HCT116 (cell line): ENCODE data around the gene MSL3.

ENCODE experiments used
- POLR2A ChIP-seq: IDR thresholded peaks from 2 replicates; pipeline ENCODE4 v1.7.0; 2011; ENCODE audit warnings: borderline replicate concordance; ENCODE audit not compliant: insufficient read depth, insufficient read length; ENCODE audit errors: extremely low read depth
- POLR2AphosphoS5 ChIP-seq: IDR thresholded peaks from 2 replicates; pipeline ENCODE4 v1.6.1; 2011; ENCODE audit warnings: mild to moderate bottlenecking, low read depth, low read length, moderate library complexity
- SIN3A ChIP-seq: IDR thresholded peaks from 2 replicates; pipeline ENCODE4 v1.6.1; 2012; ENCODE audit warnings: low read depth
- YY1 ChIP-seq: IDR thresholded peaks from 2 replicates; pipeline ENCODE4 v1.6.1; 2011; ENCODE audit warnings: low read length, low read depth, moderate library complexity, mild to moderate bottlenecking; ENCODE audit not compliant: insufficient replicate concordance; ENCODE audit errors: extremely low read depth
- TF ChIP-seq, protein P1 (sequence below), 3 experiments: fragments of 200-600 bp in 1 of 3; sonication (generic) in 1 of 3; IDR thresholded peaks in 2 of 3; conservative IDR thresholded peaks in 1 of 3; 2 replicates each; pipeline ENCODE4 v1.5.1; 2012 to 2017; ENCODE audit warnings: low read depth in 2 of 3, low read length in 2 of 3, antibody characterized with exemption in 1 of 3, borderline replicate concordance in 1 of 3, control low read depth in 1 of 3, mild to moderate bottlenecking in 1 of 3, mixed read lengths in 1 of 3, mixed run types in 1 of 3, moderate library complexity in 1 of 3; ENCODE audit not compliant: insufficient read depth in 1 of 3
- TF ChIP-seq, protein P2 (sequence below): IDR thresholded peaks from 2 replicates; pipeline ENCODE4 v1.6.1; 2011; ENCODE audit warnings: mild to moderate bottlenecking, low read length, moderate library complexity; ENCODE audit not compliant: insufficient replicate concordance; ENCODE audit errors: extremely low read depth
- TF ChIP-seq, protein P3 (sequence below): IDR thresholded peaks from 2 replicates; pipeline ENCODE4 v1.6.1; 2012; ENCODE audit warnings: low read depth
- TF ChIP-seq, protein P4 (sequence below): IDR thresholded peaks from 2 replicates; pipeline ENCODE4 v1.6.1; 2012

DNA sequence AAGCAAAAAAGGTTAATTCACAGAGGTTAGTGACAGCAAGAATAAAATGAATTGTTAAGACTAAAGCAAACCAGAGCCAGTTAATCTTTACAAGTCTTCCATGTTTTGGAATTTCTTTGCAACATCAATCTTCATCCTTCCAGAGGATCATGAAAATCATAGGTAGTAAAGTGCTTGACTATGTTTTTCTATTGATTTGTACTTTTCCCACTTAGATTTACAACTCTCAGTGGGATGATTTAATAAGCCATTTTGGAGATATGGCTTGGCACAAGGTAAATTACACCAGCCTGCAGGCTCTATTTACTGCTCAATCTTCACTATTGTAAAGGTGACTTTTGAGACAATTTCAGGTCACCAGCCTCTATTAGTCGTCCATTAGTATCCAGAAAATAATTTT, 26.5 kb downstream of the MSL3 start:
- TF ChIP-seq, protein P1, sequence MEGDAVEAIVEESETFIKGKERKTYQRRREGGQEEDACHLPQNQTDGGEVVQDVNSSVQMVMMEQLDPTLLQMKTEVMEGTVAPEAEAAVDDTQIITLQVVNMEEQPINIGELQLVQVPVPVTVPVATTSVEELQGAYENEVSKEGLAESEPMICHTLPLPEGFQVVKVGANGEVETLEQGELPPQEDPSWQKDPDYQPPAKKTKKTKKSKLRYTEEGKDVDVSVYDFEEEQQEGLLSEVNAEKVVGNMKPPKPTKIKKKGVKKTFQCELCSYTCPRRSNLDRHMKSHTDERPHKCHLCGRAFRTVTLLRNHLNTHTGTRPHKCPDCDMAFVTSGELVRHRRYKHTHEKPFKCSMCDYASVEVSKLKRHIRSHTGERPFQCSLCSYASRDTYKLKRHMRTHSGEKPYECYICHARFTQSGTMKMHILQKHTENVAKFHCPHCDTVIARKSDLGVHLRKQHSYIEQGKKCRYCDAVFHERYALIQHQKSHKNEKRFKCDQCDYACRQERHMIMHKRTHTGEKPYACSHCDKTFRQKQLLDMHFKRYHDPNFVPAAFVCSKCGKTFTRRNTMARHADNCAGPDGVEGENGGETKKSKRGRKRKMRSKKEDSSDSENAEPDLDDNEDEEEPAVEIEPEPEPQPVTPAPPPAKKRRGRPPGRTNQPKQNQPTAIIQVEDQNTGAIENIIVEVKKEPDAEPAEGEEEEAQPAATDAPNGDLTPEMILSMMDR (IDR thresholded peaks at IDR 0.05 in 2 of 3, conservative IDR thresholded peaks at IDR 0.05 in 1 of 3; ENCODE audit: borderline replicate concordance in 1 of 3, insufficient read depth in 1 of 3, low read depth in 2 of 3, low read length in 2 of 3) = no peak
- TF ChIP-seq SIN3A (no peak), YY1 (no peak), POLR2A (no peak), POLR2AphosphoS5 (no peak)
- TF ChIP-seq, protein P2, sequence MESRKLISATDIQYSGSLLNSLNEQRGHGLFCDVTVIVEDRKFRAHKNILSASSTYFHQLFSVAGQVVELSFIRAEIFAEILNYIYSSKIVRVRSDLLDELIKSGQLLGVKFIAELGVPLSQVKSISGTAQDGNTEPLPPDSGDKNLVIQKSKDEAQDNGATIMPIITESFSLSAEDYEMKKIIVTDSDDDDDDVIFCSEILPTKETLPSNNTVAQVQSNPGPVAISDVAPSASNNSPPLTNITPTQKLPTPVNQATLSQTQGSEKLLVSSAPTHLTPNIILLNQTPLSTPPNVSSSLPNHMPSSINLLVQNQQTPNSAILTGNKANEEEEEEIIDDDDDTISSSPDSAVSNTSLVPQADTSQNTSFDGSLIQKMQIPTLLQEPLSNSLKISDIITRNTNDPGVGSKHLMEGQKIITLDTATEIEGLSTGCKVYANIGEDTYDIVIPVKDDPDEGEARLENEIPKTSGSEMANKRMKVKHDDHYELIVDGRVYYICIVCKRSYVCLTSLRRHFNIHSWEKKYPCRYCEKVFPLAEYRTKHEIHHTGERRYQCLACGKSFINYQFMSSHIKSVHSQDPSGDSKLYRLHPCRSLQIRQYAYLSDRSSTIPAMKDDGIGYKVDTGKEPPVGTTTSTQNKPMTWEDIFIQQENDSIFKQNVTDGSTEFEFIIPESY = no peak
- TF ChIP-seq, protein P3, sequence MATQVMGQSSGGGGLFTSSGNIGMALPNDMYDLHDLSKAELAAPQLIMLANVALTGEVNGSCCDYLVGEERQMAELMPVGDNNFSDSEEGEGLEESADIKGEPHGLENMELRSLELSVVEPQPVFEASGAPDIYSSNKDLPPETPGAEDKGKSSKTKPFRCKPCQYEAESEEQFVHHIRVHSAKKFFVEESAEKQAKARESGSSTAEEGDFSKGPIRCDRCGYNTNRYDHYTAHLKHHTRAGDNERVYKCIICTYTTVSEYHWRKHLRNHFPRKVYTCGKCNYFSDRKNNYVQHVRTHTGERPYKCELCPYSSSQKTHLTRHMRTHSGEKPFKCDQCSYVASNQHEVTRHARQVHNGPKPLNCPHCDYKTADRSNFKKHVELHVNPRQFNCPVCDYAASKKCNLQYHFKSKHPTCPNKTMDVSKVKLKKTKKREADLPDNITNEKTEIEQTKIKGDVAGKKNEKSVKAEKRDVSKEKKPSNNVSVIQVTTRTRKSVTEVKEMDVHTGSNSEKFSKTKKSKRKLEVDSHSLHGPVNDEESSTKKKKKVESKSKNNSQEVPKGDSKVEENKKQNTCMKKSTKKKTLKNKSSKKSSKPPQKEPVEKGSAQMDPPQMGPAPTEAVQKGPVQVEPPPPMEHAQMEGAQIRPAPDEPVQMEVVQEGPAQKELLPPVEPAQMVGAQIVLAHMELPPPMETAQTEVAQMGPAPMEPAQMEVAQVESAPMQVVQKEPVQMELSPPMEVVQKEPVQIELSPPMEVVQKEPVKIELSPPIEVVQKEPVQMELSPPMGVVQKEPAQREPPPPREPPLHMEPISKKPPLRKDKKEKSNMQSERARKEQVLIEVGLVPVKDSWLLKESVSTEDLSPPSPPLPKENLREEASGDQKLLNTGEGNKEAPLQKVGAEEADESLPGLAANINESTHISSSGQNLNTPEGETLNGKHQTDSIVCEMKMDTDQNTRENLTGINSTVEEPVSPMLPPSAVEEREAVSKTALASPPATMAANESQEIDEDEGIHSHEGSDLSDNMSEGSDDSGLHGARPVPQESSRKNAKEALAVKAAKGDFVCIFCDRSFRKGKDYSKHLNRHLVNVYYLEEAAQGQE = no peak
- TF ChIP-seq, protein P4, sequence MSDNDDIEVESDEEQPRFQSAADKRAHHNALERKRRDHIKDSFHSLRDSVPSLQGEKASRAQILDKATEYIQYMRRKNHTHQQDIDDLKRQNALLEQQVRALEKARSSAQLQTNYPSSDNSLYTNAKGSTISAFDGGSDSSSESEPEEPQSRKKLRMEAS = no peak
